ENCODE measurements around the gene GFOD2.
A peak's percentile ranks its signal among the peaks of the same experiment; 100 is the strongest.

The GFOD2 gene

GRCh38 chr16:67667453-67667816 lies 51.7 kb downstream of the GFOD2 start:
- DNase-seq (ENCODE audit: low spot score): no peak
- TF ChIP-seq, protein P1, sequence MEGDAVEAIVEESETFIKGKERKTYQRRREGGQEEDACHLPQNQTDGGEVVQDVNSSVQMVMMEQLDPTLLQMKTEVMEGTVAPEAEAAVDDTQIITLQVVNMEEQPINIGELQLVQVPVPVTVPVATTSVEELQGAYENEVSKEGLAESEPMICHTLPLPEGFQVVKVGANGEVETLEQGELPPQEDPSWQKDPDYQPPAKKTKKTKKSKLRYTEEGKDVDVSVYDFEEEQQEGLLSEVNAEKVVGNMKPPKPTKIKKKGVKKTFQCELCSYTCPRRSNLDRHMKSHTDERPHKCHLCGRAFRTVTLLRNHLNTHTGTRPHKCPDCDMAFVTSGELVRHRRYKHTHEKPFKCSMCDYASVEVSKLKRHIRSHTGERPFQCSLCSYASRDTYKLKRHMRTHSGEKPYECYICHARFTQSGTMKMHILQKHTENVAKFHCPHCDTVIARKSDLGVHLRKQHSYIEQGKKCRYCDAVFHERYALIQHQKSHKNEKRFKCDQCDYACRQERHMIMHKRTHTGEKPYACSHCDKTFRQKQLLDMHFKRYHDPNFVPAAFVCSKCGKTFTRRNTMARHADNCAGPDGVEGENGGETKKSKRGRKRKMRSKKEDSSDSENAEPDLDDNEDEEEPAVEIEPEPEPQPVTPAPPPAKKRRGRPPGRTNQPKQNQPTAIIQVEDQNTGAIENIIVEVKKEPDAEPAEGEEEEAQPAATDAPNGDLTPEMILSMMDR (conservative IDR thresholded peaks at IDR 0.05; ENCODE audit: low read depth): no peak
- ChIA-PET CTCF (interaction anchor here (0.7 to 3.1 kb wide), 4 partner anchors 120 to 203 kb away, joined by 3 to 15 read pairs (median 6); no protein-coding TSS in a partner anchor), POLR2A (ENCODE audit: low non-redundant PET) (no interaction called here)
- H3K27ac ChIP-seq: peak overlapping the region; percentile 80

GRCh38 chr16:67666559-67667452 lies 52.3 kb downstream of the GFOD2 start, which contains the start of the genes C16orf86 and ENKD1:
Gene C16orf86, plus strand, starts transcription at chr16:67666814. Its CDS starts 157 bp downstream, at chr16:67666971.
Gene ENKD1, minus strand, starts transcription at chr16:67666750. Its CDS starts 308 bp downstream, at chr16:67666442.
- POLR2A ChIA-PET (ENCODE audit: low non-redundant PET): no interaction called here
- CTCF ChIA-PET: interaction anchor here (0.7 to 3.1 kb wide), 5 partner anchors 120 to 203 kb away, joined by 3 to 15 read pairs (median 5); no protein-coding TSS in a partner anchor
- TF ChIP-seq, protein P1 (conservative IDR thresholded peaks at IDR 0.05; ENCODE audit: low read depth): no peak
- H3K27ac ChIP-seq: peak within 1 kb of the TSS; percentile 80
- peak; percentile 83 for DNase-seq (ENCODE audit: low spot score)

GRCh38 chr16:67666032-67666551 lies 53.0 kb downstream of the GFOD2 start:
- DNase-seq (ENCODE audit: low spot score): no peak
- ChIA-PET CTCF (interaction anchor here (0.5 to 3.1 kb wide), 3 partner anchors 119 to 267 kb away, joined by 3 to 15 read pairs (median 3); no protein-coding TSS in a partner anchor), POLR2A (ENCODE audit: low non-redundant PET) (no interaction called here)
- peak overlapping the region; percentile 80 for H3K27ac ChIP-seq
- TF ChIP-seq, protein P1 (conservative IDR thresholded peaks at IDR 0.05; ENCODE audit: low read depth): no peak

- H3K27ac ChIP-seq: peak overlapping the region; percentile 80
- TF ChIP-seq, protein P1 (conservative IDR thresholded peaks at IDR 0.05; ENCODE audit: low read depth): no peak
- POLR2A ChIA-PET (ENCODE audit: low non-redundant PET): no interaction called here
- CTCF ChIA-PET: interaction anchor here (0.5 to 1.2 kb wide), 2 partner anchors 151 to 268 kb away, joined by 3 read pairs; no protein-coding TSS in a partner anchor
- DNase-seq (ENCODE audit: low spot score): no peak
Observed at GRCh38 chr16:67665598-67665997, 53.5 kb downstream of the GFOD2 start.

DNA sequence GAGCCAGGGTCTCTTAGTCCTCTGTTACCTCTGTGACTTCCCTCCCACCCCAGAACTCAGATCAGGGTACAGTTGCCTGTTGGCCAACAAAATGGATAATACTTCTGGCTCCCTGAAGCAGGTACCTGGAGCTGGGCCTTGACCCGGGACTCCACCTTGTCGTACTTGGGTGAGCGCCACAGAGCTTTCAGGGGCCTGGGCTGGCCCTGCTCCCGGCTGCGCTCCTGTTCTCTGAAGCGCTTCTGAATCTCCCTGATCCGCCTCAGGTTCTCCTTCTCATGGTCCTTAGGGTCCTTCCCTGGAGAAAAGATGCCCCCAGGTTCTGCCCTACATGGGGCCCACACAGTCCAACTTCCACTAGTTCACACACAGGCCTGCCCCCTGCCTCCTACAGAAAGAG lies 54.2 kb downstream of the GFOD2 start:
- TF ChIP-seq, protein P1 (conservative IDR thresholded peaks at IDR 0.05; ENCODE audit: low read depth): no peak
- DNase-seq (ENCODE audit: low spot score): no peak
- ChIA-PET CTCF (no interaction called here), POLR2A (ENCODE audit: low non-redundant PET) (no interaction called here)
- H3K27ac ChIP-seq: peak overlapping the region; percentile 80

GRCh38 chr16:67664258-67664657 lies 54.9 kb downstream of the GFOD2 start:
- DNase-seq (ENCODE audit: low spot score): no peak
- ChIA-PET CTCF (interaction anchor here (0.5 to 2.3 kb wide), 4 partner anchors 23 to 143 kb away, joined by 3 to 11 read pairs (median 4); no protein-coding TSS in a partner anchor), POLR2A (ENCODE audit: low non-redundant PET) (interaction anchor here (0.6 kb wide), 1 partner anchor 135 kb away, joined by 3 read pairs; no protein-coding TSS in a partner anchor)
- TF ChIP-seq, protein P1 (conservative IDR thresholded peaks at IDR 0.05; ENCODE audit: low read depth): no peak
- peak overlapping the region; percentile 80 for H3K27ac ChIP-seq

Measured in RWPE1 (cell line).